ENCODE measurements around the gene CTDSPL2. TPM values are rescaled to one million over a fixed set of nuclear protein-coding genes. Genes with fewer than 3 reads are reported as not detected.
"Not testable (repeated sequence)": the region's sequence is repeated elsewhere in the genome, so short reads cannot be mapped to it uniquely, and the experiment has no call there.

Gene CTDSPL2
- total RNA-seq, 1 donor = 108 TPM

GRCh38 chr15:44550256-44550655, 122.8 kb downstream of the CTDSPL2 start:
- TF ChIP-seq CTCF (IDR thresholded peaks at IDR 0.05; ENCODE audit: insufficient read depth, low read length) = peak; percentile 45
- no peak overlapping the region for H3K4me3 ChIP-seq (ENCODE audit: low read depth, low read length)
- DNase-seq (ENCODE audit: low read depth) = peak; percentile 57

GRCh38 chr15:44550734-44551133, 123.3 kb downstream of the CTDSPL2 start:
- no peak for TF ChIP-seq CTCF (IDR thresholded peaks at IDR 0.05; ENCODE audit: insufficient read depth, low read length)
- no peak overlapping the region for H3K4me3 ChIP-seq (ENCODE audit: low read depth, low read length)
- DNase-seq (ENCODE audit: low read depth) = no peak

- DNase-seq (ENCODE audit: low read depth) = no peak
- TF ChIP-seq CTCF (IDR thresholded peaks at IDR 0.05; ENCODE audit: insufficient read depth, low read length) = no peak
- H3K4me3 ChIP-seq (ENCODE audit: low read depth, low read length) = no peak overlapping the region
These were observed 127.7 kb downstream of the CTDSPL2 start for GRCh38 chr15:44554934-44555723.

- not testable (repeated sequence) for H3K4me3 ChIP-seq (ENCODE audit: low read depth, low read length); DNase-seq (ENCODE audit: low read depth)
These were observed 133.5 kb downstream of the CTDSPL2 start for GRCh38 chr15:44560926-44561325.

- no peak for DNase-seq (ENCODE audit: low read depth)
- no peak overlapping the region for H3K4me3 ChIP-seq (ENCODE audit: low read depth, low read length)
- no peak for TF ChIP-seq CTCF (IDR thresholded peaks at IDR 0.05; ENCODE audit: insufficient read depth, low read length)
These were observed 138.1 kb downstream of the CTDSPL2 start for GRCh38 chr15:44565387-44566154.

- no peak for TF ChIP-seq CTCF (IDR thresholded peaks at IDR 0.05; ENCODE audit: insufficient read depth, low read length)
- DNase-seq (ENCODE audit: low read depth) = no peak
- H3K4me3 ChIP-seq (ENCODE audit: low read depth, low read length) = no peak overlapping the region
These were observed 138.7 kb downstream of the CTDSPL2 start for GRCh38 chr15:44566155-44566540.

- no peak for TF ChIP-seq CTCF (IDR thresholded peaks at IDR 0.05; ENCODE audit: insufficient read depth, low read length)
- DNase-seq (ENCODE audit: low read depth) = no peak
- H3K4me3 ChIP-seq (ENCODE audit: low read depth, low read length) = no peak overlapping the region
These were observed 140.9 kb downstream of the CTDSPL2 start for GRCh38 chr15:44568338-44568737.
